Kidney (tissue), 14 donors: Measurements from ENCODE around the gene GRK2. TPM values are rescaled to one million over a fixed set of nuclear protein-coding genes. Genes with fewer than 3 reads are reported as not detected.

Source experiments
- DNase-seq, 5 donors: peaks; one replicate each; pipeline ENCODE4 v3.0.0-alpha.2; 2013 to 2020
- FAIRE-seq: peaks from 2 replicates; lab custom pipeline; 2012; peaks lifted over from hg19 to GRCh38; lab: Jason Lieb, UNC
- H3K27ac ChIP-seq, 2 donors: one replicate each; pipeline ENCODE4 v1.7.0; 2013; ENCODE audit warnings: low read depth in 2 of 2, low read length in 2 of 2, inconsistent platforms in 1 of 2
- H3K27me3 ChIP-seq: one replicate; pipeline ENCODE4 v1.7.1; 2013; ENCODE audit warnings: low read length, inconsistent platforms; ENCODE audit not compliant: control insufficient read depth, insufficient read depth
- H3K36me3 ChIP-seq, 3 donors: one replicate each; pipeline versions ENCODE4 v1.7.0 to v1.7.1; 2013; ENCODE audit warnings: low read length in 3 of 3, control low read depth in 1 of 3, inconsistent platforms in 1 of 3; ENCODE audit not compliant: insufficient read depth in 3 of 3, control insufficient read depth in 2 of 3
- H3K4me1 ChIP-seq, 3 donors: one replicate each; pipeline versions ENCODE4 v1.7.0 to v1.7.1; 2013; ENCODE audit warnings: low read length in 3 of 3, inconsistent platforms in 1 of 3, low read depth in 1 of 3; ENCODE audit not compliant: control insufficient read depth in 2 of 3, insufficient read depth in 2 of 3
- H3K4me3 ChIP-seq, 3 donors: one replicate each; pipeline versions ENCODE4 v1.7.0 to v1.8.1; 2013; ENCODE audit warnings: low read length in 3 of 3, control low read depth in 1 of 3, inconsistent platforms in 1 of 3
- H3K9ac ChIP-seq, 3 donors: one replicate each; pipeline versions ENCODE4 v1.7.0 to v1.7.1; 2013; ENCODE audit warnings: low read length in 3 of 3, control low read depth in 1 of 3, inconsistent platforms in 1 of 3
- H3K9me3 ChIP-seq, 3 donors: one replicate each; pipeline versions ENCODE4 v1.7.0 to v1.7.1; 2013; ENCODE audit warnings: low read length in 3 of 3, control low read depth in 1 of 3, inconsistent platforms in 1 of 3; ENCODE audit not compliant: control insufficient read depth in 2 of 3, insufficient read depth in 1 of 3
- CTCF ChIP-seq: IDR thresholded peaks from 3 replicates; pipeline ENCODE4 v1.5.1; 2012; ENCODE audit warnings: mild to moderate bottlenecking, moderate library complexity, borderline replicate concordance; ENCODE audit not compliant: insufficient read depth; ENCODE audit errors: extremely low read depth
- intact Hi-C: fragments of 100-400 bp; cut with DNase I; formaldehyde crosslinking; loops from one replicate; pipeline ENCODE4 v1.11.1; 2022
- polyA plus RNA-seq: library from polyadenylated mRNA; stranded (reverse); fragments of 350-450 nt; fragmentation: Illumina TruSeq; extraction: RNeasy Lipid Tissue Mini Kit (QIAGEN cat#74804); gene quantifications from one replicate; pipeline ENCODE4 v1.2.3, GENCODE V29; 2014; ENCODE audit warnings: low read depth, low replicate concordance; ENCODE audit not compliant: insufficient read depth
- total RNA-seq: library from RNA; stranded (reverse); fragmentation: NEBNext Ultra II Directional; extraction: Animal tissue kit (Norgen Biotek cat#: 25700); gene quantifications from one replicate; pipeline ENCODE4 v1.2.1, GENCODE V29; 2021
- donor health status: control.
- donor health status: control.
- donor health status: control.
- donor health status: control.
- donor health status: control.
- donor health status: DM: yes; HTN: yes; CAD: no.
- donor health status: Normal renal cell carcinoma (clear cell type).

GRK2 gene
- total and polyA plus RNA-seq, 2 donors from 2014 or later: 28.2 to 80.8 TPM

GRCh38 chr11:67287355-67288197, 21.3 kb downstream of the GRK2 start:
- Histone ChIP-seq H3K27ac (peak overlapping the region; percentile 88 to 89), H3K36me3 (peaks cover 0 to 20% (median 13%) of the 10 kb centered on the region in 3 donors), H3K27me3 (no peaks in the 10 kb centered on the region), H3K4me1 (peaks cover 0 to 24% (median 12%) of the 10 kb centered on the region in 3 donors), H3K9ac (peak overlapping the region in 2 of 3 donors; percentile 35 to 84), H3K9me3 (no peaks in the 10 kb centered on the region), H3K4me3 (peak overlapping the region; percentile 31 to 68 (median 37))
- no peak for TF ChIP-seq CTCF
- DNase-seq (peak in 1 of 5 donors; percentile 66), FAIRE-seq (no peak)
- intact Hi-C loops: no loop called here

- H3K4me1 ChIP-seq: peaks cover 0 to 24% (median 12%) of the 10 kb centered on the region in 3 donors
- peak overlapping the region; percentile 88 to 89 for H3K27ac ChIP-seq
- H3K9ac ChIP-seq: peak overlapping the region; percentile 20 to 84 (median 35)
- DNase-seq (no peak), FAIRE-seq (no peak)
- no peaks in the 10 kb centered on the region for H3K27me3 ChIP-seq
- H3K4me3 ChIP-seq: peak overlapping the region; percentile 31 to 68 (median 37)
- no peak for TF ChIP-seq CTCF
- H3K36me3 ChIP-seq: peaks cover 0 to 15% (median 10%) of the 10 kb centered on the region in 3 donors
- no peaks in the 10 kb centered on the region for H3K9me3 ChIP-seq
- intact Hi-C loops: no loop called here
Observed at GRCh38 chr11:67288198-67288451, 21.9 kb downstream of the GRK2 start.

- H3K27me3 ChIP-seq: no peaks in the 10 kb centered on the region
- peaks cover 0 to 10% (median 8%) of the 10 kb centered on the region in 3 donors for H3K36me3 ChIP-seq
- H3K27ac ChIP-seq: peak overlapping the region; percentile 88 to 89
- FAIRE-seq (no peak), DNase-seq (peak; percentile 91 to 97 (median 94))
- no peaks in the 10 kb centered on the region for H3K9me3 ChIP-seq
- TF ChIP-seq CTCF: peak; percentile 4
- peak overlapping the region in 2 of 3 donors; percentile 22 to 84 for H3K9ac ChIP-seq
- H3K4me1 ChIP-seq: peaks cover 0 to 24% (median 12%) of the 10 kb centered on the region in 3 donors
- intact Hi-C loops: no loop called here
- H3K4me3 ChIP-seq: peak overlapping the region; percentile 31 to 68 (median 37)
Observed at GRCh38 chr11:67288452-67289225, 22.4 kb downstream of the GRK2 start.
